GM21447 (cell line): ENCODE data around the gene EFTUD2.

Source experiments
- ATAC-seq: cut with Tn5 transposase; IDR thresholded peaks from one replicate; pipeline ENCODE4 v1.9.1; 2021; ENCODE audit not compliant: unreplicated experiment

EFTUD2 gene

DNA sequence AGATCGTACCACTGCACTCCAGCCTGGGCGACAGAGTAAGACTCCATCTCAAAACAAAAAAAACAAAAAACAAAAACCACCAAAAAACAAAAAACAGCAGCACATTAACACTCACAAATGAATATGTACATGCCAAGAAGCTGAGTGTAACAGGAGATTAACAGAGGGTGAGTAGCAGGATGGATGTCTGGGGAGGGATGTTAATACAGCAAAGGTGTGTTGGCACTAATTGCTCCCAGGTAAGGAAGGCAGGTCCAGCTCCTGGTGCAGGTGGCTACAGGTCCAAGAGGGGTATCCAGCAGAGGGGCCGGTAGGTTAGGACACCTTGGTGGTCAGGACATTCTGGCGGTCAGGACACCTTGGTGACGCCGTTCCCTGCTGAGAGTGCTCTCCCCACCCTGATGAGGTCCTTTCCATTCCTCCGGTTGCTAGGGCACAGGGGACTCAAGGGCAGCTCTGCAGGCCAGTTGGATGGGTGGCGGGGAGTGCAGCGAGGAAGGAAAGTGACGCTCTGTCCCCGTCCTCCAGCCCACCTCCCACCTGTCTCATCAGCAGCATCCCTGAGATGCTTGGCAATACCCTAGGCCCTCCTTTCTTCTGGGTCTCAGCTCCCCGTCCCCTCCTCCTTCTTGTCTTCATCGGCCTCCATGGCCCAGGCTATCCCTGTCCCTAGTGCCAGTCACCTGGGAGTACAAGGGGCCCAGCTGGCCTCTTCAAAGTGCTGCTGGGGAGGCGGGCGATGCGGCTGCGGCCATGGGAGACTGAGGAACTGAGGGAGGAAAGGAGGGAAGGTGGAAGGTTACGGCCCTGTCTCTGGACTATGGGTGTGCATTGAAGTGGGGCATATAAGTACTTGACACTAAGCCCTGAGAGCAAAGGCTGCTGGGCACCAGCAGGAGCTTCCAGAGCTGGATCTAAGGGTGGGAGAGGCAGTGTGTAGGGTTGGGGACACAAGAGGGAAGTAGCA is 26.8 kb upstream of the EFTUD2 start:
- ATAC-seq = no peak

DNA sequence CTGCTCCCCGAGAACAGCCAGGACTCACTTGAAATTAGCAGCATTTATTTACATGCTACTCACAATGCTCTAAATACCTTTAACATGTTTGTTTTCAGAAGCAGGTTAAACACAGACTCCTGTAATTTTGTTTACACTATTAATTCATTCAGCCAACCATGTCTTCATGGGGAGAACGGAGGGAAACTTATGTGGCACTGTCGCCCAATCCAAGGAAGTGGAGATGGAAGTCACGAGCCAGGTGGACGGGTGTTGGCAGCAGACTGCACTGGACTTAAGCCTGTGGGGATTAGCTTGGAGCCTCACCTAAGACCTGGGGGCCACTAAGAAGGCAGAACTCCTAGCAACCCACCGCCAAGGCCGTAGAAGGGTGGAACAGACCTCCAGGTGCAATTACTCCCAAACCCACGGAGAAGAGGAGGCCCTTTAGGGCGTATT is 24.9 kb upstream of the EFTUD2 start:
- ATAC-seq = no peak

DNA sequence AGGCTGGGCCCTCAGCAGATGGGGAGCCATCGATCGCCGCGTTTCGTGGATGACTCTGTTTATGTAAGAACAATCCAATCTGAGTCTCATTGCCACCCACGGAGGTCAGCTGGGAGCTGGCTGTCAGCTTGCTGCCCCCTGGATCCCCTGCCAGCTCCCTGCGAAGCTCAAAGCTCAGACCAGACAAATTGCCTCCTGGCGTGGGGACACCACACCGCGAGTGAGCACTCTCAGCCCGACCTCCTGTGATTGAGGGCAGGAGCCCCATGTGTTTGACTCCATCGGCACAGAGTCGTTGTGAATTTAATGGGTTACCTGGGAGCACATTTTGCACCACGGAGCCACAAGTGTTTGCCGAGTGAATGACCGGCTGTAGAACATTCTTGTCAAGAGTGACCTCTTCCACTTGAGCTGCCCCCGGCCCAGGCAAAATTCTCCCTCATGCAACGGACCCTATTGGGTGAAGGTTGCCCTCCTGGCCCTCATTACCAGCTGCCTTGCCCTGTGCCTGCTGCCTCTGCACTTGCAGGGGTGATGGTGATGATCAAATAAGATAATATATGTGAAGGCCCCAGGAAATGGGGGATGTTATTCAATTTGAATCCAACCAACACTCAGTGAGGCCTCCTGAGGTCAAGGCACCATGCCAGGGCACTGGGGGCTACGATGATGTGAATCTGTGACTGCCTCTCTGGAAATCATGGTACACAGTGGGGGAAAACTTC is 23.7 kb upstream of the EFTUD2 start:
- ATAC-seq = no peak

DNA sequence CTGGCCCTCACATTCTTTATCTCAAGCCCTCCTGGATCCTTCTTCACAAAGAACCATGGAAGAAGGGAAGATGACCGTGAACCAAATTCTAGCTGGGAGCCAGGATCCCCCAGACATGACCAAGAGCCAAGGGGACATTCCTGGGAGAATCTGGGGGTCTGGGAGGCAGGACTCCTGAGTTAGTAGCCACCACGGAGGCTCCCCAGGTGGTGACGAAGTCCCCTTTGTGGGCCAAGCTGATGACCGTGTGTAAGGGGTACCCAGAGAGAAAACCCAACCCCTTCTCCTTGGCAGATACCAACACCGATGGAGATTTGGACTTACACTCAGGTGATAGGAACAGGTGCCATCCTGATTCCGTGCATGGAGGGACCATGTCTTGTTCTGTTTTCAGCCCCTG is 22.9 kb upstream of the EFTUD2 start:
- ATAC-seq = no peak

DNA sequence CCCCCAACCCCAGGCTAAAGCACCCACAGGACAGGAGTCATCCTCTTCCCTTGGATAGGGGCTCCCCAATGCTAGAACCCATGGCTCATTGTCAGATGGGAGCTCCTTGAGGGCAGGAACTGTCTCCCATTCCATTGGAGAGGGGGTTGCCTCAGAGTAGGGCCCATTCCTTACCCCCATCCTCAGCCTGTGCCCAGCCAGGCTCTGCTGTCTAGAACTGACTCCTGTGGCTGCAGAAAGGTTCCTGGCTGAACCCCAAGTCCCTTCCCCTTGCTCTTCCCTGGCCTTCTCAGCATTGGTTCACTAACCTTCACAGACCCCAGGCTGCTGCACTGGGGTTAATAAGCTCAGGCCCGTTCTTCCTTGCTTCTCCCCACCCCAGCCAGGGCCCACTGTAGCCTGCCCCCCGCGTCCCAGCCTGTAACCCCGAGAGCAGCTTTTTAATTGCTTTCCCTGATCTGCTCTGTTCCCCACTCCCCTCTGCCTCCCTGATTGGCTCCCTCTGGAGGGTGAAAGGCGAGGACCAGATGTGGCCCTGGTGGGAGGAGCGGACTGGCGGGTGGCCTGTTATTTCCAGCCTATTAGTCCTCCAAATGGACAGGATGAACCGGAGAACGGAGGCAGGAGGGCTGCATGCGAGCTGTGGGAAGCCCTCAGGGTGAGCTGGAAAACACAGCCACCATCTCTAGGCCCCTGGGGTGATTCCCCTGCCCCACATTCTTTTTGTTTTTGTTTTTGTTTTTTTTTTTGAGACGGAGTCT is 22.1 kb upstream of the EFTUD2 start:
- ATAC-seq = no peak

DNA sequence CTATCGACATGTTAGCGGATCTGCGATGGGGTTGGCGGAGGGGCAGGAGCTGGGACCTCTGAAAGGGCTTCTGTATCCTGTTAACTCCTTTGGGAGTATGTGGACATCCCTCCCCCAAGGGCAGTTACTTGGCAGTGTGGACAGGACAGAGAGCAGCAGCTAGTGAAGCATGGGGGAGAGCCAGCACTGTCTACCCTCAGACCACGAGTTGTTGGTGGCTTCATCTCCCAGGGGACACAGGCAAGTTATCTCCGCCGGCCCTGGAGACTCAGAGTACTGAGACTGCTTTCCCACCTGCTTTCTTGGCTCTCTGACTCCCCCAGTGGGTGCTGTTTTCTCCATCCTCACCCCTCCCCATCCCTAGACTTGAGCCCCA is 21.3 kb upstream of the EFTUD2 start:
- no peak for ATAC-seq

DNA sequence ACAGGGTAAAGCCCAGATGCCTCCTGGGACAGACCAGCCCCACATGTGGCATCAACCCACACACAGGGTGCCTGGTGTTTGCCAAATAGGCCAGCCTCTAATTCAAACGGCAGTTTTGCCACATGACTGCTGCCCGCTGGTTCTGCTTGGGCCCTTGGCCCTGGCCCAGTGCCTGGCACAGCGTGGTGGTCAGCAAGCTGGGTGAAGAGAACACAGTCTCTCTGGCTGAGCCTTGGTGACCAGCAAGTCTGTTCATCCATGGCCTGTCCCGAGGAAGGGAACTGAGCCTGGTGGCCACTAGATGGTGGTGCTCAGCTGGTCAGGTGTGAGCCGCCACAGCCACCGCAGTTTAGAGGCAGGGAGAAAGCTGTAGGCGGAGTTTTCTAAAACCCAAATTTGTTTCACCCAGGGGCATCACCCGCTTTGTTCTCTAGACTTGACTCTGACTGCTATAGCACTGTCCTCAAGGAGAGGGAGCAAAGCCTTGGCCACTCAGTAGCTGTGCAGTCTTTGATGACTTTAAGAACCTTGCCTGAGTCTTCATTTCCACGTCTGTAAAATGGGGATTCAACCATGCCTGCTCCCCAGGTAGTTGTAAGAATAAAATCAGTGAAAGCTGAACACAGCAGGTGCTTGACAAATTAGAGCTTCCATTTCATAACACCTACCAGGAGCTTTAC is 20.8 kb upstream of the EFTUD2 start:
- ATAC-seq = no peak

DNA sequence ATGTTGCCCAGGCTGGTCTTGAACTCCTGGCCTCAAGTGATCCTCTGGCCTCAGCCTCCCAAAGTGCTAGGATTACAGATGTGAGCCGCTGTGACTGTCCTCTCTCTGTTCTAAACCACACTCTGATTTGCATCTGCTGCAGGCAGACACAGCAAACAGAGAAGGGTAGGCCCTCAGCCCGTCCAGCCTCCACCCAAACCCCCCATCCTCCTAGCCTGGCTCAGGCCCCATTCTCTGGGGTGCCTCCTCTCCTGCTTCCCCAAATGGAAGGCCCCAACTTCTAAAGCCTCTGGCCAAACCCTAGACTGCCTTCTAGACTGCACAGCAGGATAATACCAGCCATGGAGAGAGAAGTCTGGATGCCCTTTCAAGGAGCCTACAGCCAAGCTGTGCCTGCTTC is 20.2 kb upstream of the EFTUD2 start:
- ATAC-seq = no peak

DNA sequence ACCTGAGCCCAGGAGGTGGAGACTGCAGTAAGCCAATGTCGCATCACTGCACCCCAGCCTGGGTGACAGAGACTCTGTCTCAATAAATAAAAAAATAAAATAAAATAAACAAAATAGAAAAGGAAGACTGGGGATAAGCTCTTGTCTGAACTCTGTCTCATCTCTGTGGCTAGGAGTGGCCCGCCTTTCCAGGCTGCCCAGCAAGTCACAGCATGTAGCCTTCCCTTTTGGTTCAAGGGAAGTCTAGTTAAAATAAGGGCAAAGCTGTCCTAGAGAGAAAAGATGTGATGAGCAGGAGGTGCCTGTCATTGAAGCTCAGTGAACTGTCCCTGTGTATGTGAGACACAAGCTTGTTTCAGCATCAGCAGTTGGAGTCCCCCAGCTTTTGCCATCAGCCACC is 18.8 kb upstream of the EFTUD2 start:
- no peak for ATAC-seq

DNA sequence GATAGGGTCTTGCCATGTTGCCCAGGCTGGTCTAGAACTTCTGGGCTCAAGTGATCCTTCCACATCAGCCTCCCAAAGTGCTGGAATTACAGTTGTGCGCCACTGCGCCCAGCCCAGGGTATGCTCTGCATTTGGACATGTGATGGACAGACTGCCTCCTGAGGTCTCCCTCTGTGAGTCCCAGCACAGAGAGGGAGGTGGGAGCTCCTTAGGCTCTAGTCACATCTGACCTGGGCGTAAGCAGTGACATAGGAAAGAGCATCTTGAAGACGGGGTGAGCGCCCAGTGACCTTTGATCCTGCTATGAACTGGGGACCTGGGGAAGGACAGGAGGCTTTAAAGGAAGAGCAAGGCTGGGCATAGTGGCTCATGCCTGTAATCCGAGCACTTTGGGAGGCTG is 18.2 kb upstream of the EFTUD2 start:
- no peak for ATAC-seq

DNA sequence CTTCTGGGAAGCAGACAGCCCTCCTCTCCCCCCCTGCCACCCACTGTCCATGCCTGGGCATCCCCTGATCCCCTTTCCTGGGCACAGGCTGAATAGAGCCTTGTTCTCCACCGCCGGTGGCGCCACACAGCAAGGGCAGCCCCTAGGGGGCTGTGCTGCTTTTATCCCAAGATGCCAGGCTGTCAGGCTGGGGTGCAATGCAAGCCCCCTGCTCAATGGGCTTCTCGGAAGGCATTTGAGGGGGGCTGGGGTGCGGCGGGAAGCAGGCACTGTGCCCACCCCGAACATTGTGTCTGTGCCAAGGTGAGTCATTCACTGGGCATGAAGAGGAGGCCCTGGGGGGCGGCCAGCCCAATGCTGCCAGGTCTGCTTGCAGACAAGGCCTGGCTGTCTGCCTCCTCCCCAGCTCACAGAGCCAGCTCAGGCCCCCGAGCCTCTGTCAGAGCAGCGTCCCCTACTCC is 17.6 kb upstream of the EFTUD2 start:
- no peak for ATAC-seq

DNA sequence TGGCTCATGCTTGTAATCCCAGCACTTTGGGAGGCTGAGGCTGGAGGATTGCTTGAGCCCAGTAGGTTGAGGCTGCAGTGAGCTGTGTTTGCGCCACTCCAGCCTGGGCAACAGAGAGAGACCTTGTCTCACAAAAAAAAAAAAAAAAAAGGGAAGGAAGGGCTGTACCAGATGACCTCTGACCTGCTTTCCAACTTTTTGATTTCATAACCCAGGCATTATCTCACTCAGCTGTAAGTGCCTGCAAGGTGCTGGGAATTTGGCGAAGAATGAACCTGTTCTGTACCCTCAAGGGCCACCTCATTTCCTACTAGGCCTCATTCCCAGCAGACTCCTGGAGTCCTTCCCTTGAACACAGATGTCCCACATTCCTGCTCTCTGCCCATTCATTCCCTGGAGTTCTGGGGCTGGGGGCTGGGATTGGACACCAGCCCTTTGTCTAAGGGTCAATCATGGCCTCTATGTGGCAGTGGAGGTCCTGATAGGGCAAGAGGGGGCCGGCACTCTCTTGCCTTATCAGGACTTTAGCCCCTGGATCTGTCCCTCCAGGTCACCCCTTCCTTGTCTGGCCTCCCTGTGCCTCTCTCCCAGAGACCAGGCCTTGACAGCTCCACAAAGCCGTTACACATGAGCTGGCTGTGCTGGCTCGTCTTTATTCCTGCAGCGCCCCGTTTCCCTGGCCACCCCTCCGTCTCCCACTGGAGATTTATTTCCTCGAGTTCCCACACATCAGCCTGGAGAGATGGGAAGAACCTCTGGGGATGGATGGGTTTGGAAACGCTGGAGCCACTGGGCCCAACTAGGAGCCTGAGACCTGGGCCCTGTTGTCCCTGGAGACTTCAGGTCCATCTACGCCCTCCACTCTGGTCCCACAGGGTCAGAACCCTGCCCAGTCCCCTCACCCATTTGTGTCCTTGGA is 16.9 kb upstream of the EFTUD2 start:
- ATAC-seq = no peak

DNA sequence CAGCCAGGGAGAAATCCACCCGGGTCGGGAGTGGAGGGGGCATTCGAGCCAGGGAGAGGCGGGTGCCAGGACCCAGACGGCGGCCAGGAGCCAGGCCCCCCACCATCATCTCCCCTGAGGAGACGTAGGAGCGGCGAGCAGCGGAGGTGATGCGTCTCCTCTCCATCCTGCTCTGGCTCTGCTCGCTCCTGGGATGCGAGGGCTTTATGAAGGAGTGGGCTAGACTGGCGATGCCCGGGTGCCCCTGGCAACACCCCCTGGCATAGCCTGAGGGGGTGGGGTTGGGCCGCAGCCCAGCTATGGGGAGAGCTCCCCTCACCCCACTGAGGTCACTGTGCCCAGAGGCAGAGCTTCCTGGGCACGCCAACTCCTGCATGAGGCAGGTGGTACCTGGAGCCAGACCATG is 16.1 kb upstream of the EFTUD2 start, which contains the start of gene GFAP:
Gene GFAP (minus strand): TSS at position 180 of the 406 bp plus-strand sequence. CDS start 14 bp downstream, at position 166.
- no peak for ATAC-seq

DNA sequence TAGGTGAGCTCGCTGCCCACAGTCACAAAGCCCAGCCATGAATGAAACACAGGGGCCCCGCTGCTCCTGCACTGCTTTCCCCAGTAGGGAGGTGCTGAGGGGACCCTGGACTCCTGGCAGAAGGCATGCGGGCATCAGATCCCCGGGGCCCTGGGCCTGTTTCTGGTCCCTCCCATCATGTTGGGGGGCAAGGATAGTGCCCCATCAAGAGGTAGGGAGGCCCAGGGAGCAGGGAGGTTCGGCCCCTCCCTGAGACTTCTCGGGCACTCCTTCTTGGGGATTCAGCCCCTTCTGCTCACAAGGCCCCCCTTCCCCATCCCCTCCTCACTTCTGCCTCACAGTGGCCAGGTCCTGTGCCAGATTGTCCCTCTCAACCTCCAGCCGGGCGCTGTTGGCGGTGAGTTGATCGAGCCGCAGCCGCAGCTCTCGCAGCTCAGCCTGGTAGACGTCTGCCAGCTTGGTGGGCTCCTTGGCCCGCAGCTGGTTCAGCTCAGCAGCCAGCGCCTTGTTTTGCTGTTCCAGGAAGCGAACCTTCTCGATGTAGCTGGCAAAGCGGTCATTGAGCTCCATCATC is 15.5 kb upstream of the EFTUD2 start:
- ATAC-seq = no peak

DNA sequence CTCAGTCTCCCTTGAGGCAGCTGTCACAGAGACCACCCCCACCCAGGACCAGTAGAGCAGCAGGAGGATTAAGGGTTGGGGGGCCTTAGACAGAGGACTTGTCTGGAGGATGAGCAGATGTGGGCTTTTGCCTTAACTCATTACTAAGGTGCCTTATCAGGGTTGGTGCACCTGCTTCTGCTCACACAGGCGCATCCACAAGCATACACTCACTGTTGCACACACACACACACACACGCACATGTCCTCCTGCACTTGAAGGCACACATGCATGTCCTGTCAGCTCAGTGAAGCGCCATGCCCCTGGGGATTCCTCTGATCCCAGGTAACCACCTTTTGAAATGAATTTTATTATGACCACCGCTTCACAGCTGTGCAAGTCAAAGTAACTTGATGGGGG is 14.9 kb upstream of the EFTUD2 start:
- no peak for ATAC-seq

DNA sequence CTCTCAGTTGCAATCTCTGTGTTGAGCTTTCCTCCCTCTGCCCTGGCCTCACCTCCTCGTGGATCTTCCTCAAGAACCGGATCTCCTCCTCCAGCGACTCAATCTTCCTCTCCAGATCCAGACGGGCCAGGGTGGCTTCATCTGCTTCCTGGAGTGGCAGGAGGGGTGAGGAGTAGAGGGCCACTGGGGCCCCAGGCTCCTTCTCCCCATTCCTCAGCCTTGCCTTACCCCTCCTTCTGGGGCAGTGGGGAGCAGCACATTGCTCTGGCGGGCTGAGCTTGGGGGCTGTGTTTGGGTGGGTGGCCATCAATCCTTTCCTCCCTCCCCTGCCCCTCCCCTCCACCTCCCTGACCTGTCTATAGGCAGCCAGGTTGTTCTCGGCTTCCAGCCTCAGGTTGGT is 14.4 kb upstream of the EFTUD2 start:
- no peak for ATAC-seq

DNA sequence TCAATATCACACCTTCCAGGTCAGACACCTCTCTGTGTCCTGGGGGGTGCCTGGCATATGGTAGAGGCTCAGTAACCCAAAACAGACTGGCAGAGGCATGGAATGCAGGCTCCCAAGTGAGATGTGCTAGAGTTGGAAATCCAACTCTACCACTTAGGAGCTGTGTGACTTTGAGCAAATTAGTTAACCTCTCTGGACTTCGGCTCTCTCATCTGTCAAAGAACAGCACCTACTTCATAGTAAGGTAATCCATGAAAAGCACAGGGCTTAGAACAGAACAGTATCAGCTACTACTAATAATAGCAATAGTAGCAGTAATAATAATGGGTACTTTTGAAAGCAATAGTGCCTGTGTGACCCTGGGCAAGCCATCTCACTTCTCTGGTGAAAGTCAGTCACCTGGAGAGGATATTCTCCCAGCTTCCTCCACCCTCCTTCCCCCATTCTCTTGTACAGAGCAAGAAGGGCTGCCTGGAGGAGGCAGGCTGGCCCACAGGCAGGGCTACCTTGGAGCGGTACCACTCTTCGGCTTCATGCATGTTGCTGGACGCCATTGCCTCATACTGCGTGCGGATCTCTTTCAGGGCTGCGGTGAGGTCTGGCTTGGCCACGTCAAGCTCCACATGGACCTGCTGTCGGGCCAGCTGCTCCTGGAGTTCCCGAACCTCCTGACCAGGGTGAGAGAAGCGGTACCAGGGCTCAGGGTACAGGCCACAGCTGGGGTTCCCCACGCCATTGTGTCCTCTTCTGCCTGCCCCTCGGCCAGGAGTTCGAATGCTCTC is 13.7 kb upstream of the EFTUD2 start:
- ATAC-seq = no peak

DNA sequence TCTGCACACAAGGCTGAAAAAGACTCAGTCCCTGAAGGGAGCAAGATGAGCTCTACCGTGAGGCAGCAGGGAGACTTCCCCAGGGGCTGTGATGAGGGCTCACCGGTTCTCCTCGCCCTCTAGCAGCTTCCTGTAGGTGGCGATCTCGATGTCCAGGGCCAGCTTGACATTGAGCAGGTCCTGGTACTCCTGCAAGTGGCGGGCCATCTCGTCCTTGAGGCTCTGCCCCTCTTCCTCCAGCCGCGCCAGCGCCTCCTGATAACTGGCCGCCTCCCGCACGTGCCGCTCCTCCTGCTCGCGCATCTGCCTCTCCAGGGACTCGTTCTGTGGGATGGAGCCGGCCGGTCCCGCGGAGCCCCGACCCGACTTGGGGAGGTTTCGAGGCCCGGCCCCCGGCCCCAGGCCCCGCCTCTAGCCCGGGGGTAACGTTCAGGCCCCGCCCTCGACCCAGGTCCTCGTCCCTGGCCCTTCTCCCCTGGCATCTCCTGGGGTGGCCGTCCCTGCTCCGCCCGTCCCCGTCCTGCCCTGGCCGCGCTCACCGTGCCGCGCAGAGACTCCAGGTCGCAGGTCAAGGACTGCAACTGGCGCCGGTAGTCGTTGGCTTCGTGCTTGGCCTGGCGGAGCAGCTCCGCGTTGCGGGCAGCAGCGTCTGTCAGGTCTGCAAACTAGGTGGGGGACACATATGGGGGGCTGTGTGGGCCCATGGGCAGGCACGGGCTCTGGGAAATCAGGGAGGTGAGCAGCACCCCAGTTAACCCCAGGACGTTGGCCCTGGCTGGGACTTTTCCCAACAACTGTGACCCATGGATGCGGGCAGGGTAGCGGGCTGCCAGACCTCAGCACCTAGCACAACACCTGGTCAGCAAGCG is 12.1 kb upstream of the EFTUD2 start:
- no peak for ATAC-seq
